ENCODE results near the gene AMBRA1. TPM values are rescaled to one million over a fixed set of nuclear protein-coding genes. Genes with fewer than 3 reads are reported as not detected.
A peak's percentile ranks its signal among the peaks of the same experiment; 100 is the strongest.

The AMBRA1 gene
- total RNA-seq, 3 donors from 2014 or later (not counting 1 experiment from before 2014, with no cell fraction given), result 41.3 to 52.7 (median 46.2) TPM

DNA sequence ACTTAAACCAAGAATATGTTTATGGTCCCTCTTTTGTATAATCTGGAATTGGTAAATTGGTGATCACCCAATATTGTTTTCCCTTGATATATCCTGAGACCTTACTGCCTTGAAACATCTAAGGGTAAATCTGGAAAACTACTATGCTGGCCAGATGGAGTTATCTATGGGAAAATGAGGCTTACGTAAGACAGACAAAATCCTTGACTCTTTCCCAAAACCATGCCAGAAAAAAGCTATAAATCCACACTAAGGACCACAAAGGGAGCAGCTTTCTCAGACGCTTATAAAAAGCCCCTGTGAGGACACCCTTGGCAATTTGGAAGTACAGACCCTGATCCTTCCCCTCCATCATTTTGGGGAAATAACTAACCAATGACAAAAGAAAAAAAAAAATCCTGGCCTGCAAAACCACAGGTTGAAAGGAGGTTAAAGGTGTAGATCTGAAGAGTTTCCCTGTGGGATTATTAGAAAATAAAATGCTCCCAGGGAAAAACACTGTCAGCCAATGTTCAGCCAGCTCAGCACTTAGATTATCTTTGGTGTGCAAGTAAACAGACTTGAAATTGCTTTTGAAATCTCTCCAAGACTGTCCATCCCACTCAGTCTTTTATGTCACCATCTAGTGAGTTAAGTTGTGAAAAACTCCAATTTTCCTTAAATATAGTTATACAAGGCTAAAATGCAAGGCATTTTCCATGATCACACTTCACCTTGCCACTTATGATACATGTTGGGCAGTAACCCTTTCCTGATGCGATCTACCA is 6.6 kb upstream of the AMBRA1 start:
- no peaks in the 10 kb centered on the region for H3K4me1 Mint-ChIP-seq
- TF ChIP-seq, protein P1, sequence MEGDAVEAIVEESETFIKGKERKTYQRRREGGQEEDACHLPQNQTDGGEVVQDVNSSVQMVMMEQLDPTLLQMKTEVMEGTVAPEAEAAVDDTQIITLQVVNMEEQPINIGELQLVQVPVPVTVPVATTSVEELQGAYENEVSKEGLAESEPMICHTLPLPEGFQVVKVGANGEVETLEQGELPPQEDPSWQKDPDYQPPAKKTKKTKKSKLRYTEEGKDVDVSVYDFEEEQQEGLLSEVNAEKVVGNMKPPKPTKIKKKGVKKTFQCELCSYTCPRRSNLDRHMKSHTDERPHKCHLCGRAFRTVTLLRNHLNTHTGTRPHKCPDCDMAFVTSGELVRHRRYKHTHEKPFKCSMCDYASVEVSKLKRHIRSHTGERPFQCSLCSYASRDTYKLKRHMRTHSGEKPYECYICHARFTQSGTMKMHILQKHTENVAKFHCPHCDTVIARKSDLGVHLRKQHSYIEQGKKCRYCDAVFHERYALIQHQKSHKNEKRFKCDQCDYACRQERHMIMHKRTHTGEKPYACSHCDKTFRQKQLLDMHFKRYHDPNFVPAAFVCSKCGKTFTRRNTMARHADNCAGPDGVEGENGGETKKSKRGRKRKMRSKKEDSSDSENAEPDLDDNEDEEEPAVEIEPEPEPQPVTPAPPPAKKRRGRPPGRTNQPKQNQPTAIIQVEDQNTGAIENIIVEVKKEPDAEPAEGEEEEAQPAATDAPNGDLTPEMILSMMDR (IDR thresholded peaks at IDR 0.05), result no peak
- Histone ChIP-seq H3K27ac (ENCODE audit: low read length) (no peak overlapping the region), H3K4me1 (ENCODE audit: control insufficient read depth, insufficient read depth, low read length) (no peaks in the 10 kb centered on the region), H3K27me3 (ENCODE audit: control insufficient read depth, insufficient read depth, low read length) (no peaks in the 10 kb centered on the region), H3K36me3 (ENCODE audit: control insufficient read depth, insufficient read depth, low read length) (peaks cover 6% of the 10 kb centered on the region), H3K4me3 (ENCODE audit: low read length) (no peak overlapping the region), H3K9me3 (ENCODE audit: control insufficient read depth, insufficient read depth, low read length) (no peaks in the 10 kb centered on the region)
- DNase-seq, result no peak
- ATAC-seq, result no peak
- 100% methylated on average over 3 of the region's 3 CpGs for WGBS (ENCODE audit: insufficient coverage)
- H3K4me3 Mint-ChIP-seq, result no peak overlapping the region
- intact Hi-C loops (cut with micrococcal nuclease), result no loop called here
- H3K9me3 Mint-ChIP-seq, result no peaks in the 10 kb centered on the region
- H3K27me3 Mint-ChIP-seq (ENCODE audit: low read depth in 2 of 2), result no peaks in the 10 kb centered on the region
- peak overlapping the region in 1 of 2 donors; percentile 44 for H3K27ac Mint-ChIP-seq
- no peaks in the 10 kb centered on the region for H3K36me3 Mint-ChIP-seq

DNA sequence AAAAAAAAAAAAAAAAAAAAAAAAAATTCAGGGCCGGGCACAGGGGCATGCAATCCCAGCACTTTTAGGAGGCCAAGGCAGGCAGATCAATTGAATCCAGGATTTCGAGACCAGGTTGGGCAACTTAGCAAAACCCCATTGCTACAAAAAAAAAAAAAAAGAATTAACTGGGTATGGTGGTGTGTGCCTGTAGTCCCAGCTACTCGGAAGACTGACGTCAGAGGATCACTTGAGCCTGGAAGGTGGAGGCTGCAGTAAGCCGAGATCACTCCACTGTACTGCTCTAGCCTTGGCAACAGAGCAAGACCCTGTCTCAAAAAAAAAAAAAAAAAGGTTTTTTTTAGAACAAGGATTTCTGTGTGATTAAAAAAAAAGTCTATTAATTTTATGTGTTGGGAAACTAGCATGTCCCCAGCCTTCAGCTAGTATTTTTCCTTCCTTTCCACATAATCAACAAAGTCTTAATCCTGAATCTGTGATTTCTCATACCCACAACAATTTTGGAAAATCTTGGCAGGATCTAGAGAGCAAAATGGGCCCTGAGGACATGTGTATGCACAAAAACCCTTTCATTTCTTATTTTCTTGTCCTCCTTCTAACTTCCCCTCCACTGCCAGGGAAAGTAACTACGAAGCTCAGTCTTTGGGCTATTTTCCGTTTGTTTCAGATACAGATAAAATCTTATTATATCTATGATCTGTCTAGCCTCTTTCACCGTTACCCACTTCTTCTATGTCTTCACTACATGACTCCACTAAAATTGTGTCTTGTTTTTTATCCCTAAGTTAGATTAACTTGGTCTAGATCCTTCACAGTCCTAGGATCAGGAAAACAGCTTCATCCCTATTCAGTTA is 5.7 kb upstream of the AMBRA1 start:
- no peaks in the 10 kb centered on the region for H3K9me3 ChIP-seq (ENCODE audit: control insufficient read depth, insufficient read depth, low read length)
- H3K4me1 Mint-ChIP-seq, result no peaks in the 10 kb centered on the region
- intact Hi-C loops (cut with micrococcal nuclease), result no loop called here
- ATAC-seq, result peak in 1 of 3 donors; percentile 46
- DNase-seq, result no peak
- H3K27me3 Mint-ChIP-seq (ENCODE audit: low read depth in 2 of 2), result no peaks in the 10 kb centered on the region
- peak overlapping the region in 1 of 2 donors; percentile 44 for H3K27ac Mint-ChIP-seq
- H3K4me1 ChIP-seq (ENCODE audit: control insufficient read depth, insufficient read depth, low read length), result no peaks in the 10 kb centered on the region
- H3K36me3 Mint-ChIP-seq, result no peaks in the 10 kb centered on the region
- H3K9me3 Mint-ChIP-seq, result no peaks in the 10 kb centered on the region
- no peak overlapping the region for H3K27ac ChIP-seq (ENCODE audit: low read length)
- 92% methylated on average over 7 of the region's 8 CpGs for WGBS (ENCODE audit: insufficient coverage)
- no peak overlapping the region for H3K4me3 Mint-ChIP-seq
- H3K27me3 ChIP-seq (ENCODE audit: control insufficient read depth, insufficient read depth, low read length), result no peaks in the 10 kb centered on the region
- peaks cover 6% of the 10 kb centered on the region for H3K36me3 ChIP-seq (ENCODE audit: control insufficient read depth, insufficient read depth, low read length)
- TF ChIP-seq, protein P1 (IDR thresholded peaks at IDR 0.05), result no peak
- no peak overlapping the region for H3K4me3 ChIP-seq (ENCODE audit: low read length)

DNA sequence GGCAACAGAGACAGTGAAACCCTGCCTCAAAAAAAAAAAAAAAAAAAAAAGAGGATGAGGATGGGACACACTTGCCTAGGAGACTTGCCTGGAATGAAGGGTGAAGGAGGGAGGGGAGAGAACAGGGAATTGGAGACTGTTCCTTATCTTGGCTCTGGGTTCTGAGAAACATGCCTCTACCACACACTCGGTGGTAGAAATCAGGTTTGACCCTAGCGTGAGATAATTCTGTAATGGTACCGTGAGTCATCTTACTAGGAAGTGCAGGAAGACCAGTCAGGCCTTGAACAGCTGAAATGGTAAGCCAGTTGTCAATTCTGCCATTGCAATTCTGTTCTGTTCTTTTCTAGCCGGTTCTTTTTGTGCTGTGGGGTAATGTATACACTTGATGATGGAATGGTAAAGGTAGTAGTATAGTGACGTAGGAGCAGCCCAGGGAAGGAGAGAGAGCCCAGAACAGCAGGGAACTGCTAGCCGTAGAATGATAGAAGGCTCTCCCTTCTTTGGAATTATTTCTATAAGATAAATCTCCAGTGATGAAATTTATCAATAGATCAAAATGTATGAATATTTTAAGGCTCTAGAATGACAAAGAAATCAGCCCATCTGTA is 3.9 kb upstream of the AMBRA1 start:
- no peak overlapping the region for H3K27ac Mint-ChIP-seq
- TF ChIP-seq, protein P1 (IDR thresholded peaks at IDR 0.05), result no peak
- intact Hi-C loops (cut with micrococcal nuclease), result no loop called here
- no peak overlapping the region for H3K4me3 Mint-ChIP-seq
- no peaks in the 10 kb centered on the region for H3K27me3 Mint-ChIP-seq (ENCODE audit: low read depth in 2 of 2)
- 93% methylated on average over 5 of the region's 6 CpGs for WGBS (ENCODE audit: insufficient coverage)
- ATAC-seq (no peak), DNase-seq (no peak)
- H3K27me3 ChIP-seq (ENCODE audit: control insufficient read depth, insufficient read depth, low read length), result no peaks in the 10 kb centered on the region
- H3K9me3 Mint-ChIP-seq, result no peaks in the 10 kb centered on the region
- no peaks in the 10 kb centered on the region for H3K36me3 Mint-ChIP-seq
- peaks cover 5% of the 10 kb centered on the region for H3K4me1 ChIP-seq (ENCODE audit: control insufficient read depth, insufficient read depth, low read length)
- H3K4me1 Mint-ChIP-seq, result peaks cover 13 to 18% of the 10 kb centered on the region in 2 donors
- no peaks in the 10 kb centered on the region for H3K9me3 ChIP-seq (ENCODE audit: control insufficient read depth, insufficient read depth, low read length)
- H3K4me3 ChIP-seq (ENCODE audit: low read length), result no peak overlapping the region
- H3K36me3 ChIP-seq (ENCODE audit: control insufficient read depth, insufficient read depth, low read length), result no peaks in the 10 kb centered on the region
- H3K27ac ChIP-seq (ENCODE audit: low read length), result no peak overlapping the region

Measured in natural killer cell (primary cell).